SU-DHL-6 (cell line): ENCODE data around the gene SLC39A5.

Experiments used
- CTCF ChIP-seq: fragments of 200-600 bp; sonication (generic); IDR thresholded peaks from one replicate; pipeline ENCODE4 v1.5.1; 2017; ENCODE audit warnings: antibody characterized with exemption, mild to moderate bottlenecking, low read length, moderate library complexity; ENCODE audit not compliant: insufficient read depth, poor library complexity, severe bottlenecking
- EZH2phosphoT487 ChIP-seq: fragments of 200-600 bp; sonication (generic), shearing (Covaris generic); conservative IDR thresholded peaks from 2 replicates; pipeline ENCODE4 v1.6.1; 2018; ENCODE audit warnings: mild to moderate bottlenecking, antibody characterized with exemption, low read length, moderate library complexity, mixed read lengths

- TF ChIP-seq CTCF (no peak), EZH2phosphoT487 (no peak)
These were observed 25.6 kb upstream of the SLC39A5 start for GRCh38 chr12:56204275-56204674.
